HCT116 (cell line): ENCODE data around the gene POMT2. TPM values are rescaled to one million over a fixed set of nuclear protein-coding genes. Genes with fewer than 3 reads are reported as not detected.

Source experiments
- ATAC-seq: fragments of 200-7000 bp; cut with Tn5 transposase; 2 replicates; pipeline ENCODE4 v1.9.1; 2020; ENCODE audit warnings: mild to moderate bottlenecking, moderate library complexity
- BruUV-seq: library from RNA; stranded (reverse); fragments of 400-500 nt; replicated peaks from 2 replicates; lab custom pipeline; 2021; lab: Mats Ljungman, UMichigan
- CTCF ChIA-PET: fragments of 300-600 bp; sonication (Branson Sonifier 250); formaldehyde crosslinking; loops from one replicate; lab custom pipeline; 2021; ENCODE audit warnings: antibody characterized with exemption; lab: Charles Lee
- POLR2A ChIA-PET: fragments of 300-600, 350-600 bp; sonication (Branson Sonifier 250); formaldehyde crosslinking; loops from one replicate; lab custom pipeline; 2021; ENCODE audit warnings: antibody characterized with exemption; lab: Charles Lee
- RAD21 ChIA-PET, 2 experiments: fragments of 300-600 bp; sonication (Branson Sonifier 250); formaldehyde crosslinking; loops; one replicate each; lab custom pipeline; 2023; ENCODE audit warnings: low total read pairs in 2 of 2; ENCODE audit not compliant: uncharacterized antibody in 2 of 2, unreplicated experiment in 2 of 2, low non-redundant PET in 1 of 2; lab: Charles Lee
- DNase-seq: peaks from one replicate; pipeline ENCODE4 v3.0.0-alpha.2; 2010; ENCODE audit warnings: low read depth, low spot score
- H2AFZ ChIP-seq: fragments of 200-600 bp; shearing (Covaris generic), sonication (generic); 2 replicates; pipeline ENCODE4 v1.6.1; 2017; ENCODE audit warnings: low read depth, mixed run types, mixed read lengths, antibody characterized with exemption, low read length; ENCODE audit not compliant: poor library complexity, severe bottlenecking
- H3K27ac ChIP-seq: 2 replicates; pipeline ENCODE4 v1.5.1; 2012; ENCODE audit warnings: low read depth, low read length
- H3K27me3 ChIP-seq: fragments of 200-600 bp; sonication (generic); 2 replicates; pipeline ENCODE4 v1.6.1; 2016; ENCODE audit warnings: mixed run types, low read length, mixed read lengths; ENCODE audit not compliant: insufficient read depth
- H3K36me3 ChIP-seq, 2 experiments: fragments of 200-500 bp in 1 of 2; fragments of 200-600 bp in 1 of 2; sonication (Bioruptor generic) in 1 of 2; sonication (generic) in 1 of 2; 2 replicates each; pipeline versions ENCODE4 v1.5.1 to v1.6.1; 2014 to 2016; ENCODE audit warnings: low read length in 2 of 2, inconsistent platforms in 1 of 2, mixed read lengths in 1 of 2, mixed run types in 1 of 2; ENCODE audit not compliant: insufficient read depth in 2 of 2, control insufficient read depth in 1 of 2
- H3K4me1 ChIP-seq, 2 experiments: fragments of 200-600 bp in 1 of 2; sonication (generic) in 1 of 2; 2 replicates each; pipeline versions ENCODE4 v1.5.1 to v1.6.1; 2012 to 2017; ENCODE audit warnings: low read length in 2 of 2, inconsistent platforms in 1 of 2, mild to moderate bottlenecking in 1 of 2, mixed read lengths in 1 of 2, mixed run types in 1 of 2, moderate library complexity in 1 of 2; ENCODE audit not compliant: insufficient read depth in 2 of 2, control insufficient read depth in 1 of 2
- H3K4me2 ChIP-seq: fragments of 200-600 bp; sonication (generic); 2 replicates; pipeline ENCODE4 v1.6.1; 2017; ENCODE audit warnings: mixed run types, low read length, mixed read lengths
- H3K4me3 ChIP-seq, 2 experiments: fragments of 200-600 bp in 1 of 2; sonication (generic) in 1 of 2; replicated peaks in 1 of 2; 2 replicates each; pipeline ENCODE4 v1.5.1; 2011 to 2016; ENCODE audit warnings: low read length in 2 of 2, control low read depth in 1 of 2, low read depth in 1 of 2, mild to moderate bottlenecking in 1 of 2, mixed read lengths in 1 of 2, mixed run types in 1 of 2
- H3K79me2 ChIP-seq: fragments of 200-600 bp; sonication (generic); 2 replicates; pipeline ENCODE4 v1.6.1; 2017; ENCODE audit warnings: mild to moderate bottlenecking, mixed run types, low read length, moderate library complexity, mixed read lengths; ENCODE audit not compliant: insufficient read depth
- H3K9ac ChIP-seq: fragments of 200-600 bp; sonication (generic); 2 replicates; pipeline ENCODE4 v1.6.1; 2016; ENCODE audit warnings: low read length, mixed read lengths
- H3K9me2 ChIP-seq: fragments of 200-600 bp; sonication (generic), shearing (Covaris generic); 2 replicates; pipeline ENCODE4 v1.6.1; 2017; ENCODE audit warnings: mixed run types, mild to moderate bottlenecking, moderate library complexity; ENCODE audit not compliant: insufficient read depth
- H3K9me3 ChIP-seq, 2 experiments: fragments of 200-500 bp in 1 of 2; fragments of 200-600 bp in 1 of 2; sonication (Bioruptor generic) in 1 of 2; sonication (generic) in 1 of 2; 2 replicates each; pipeline ENCODE4 v1.6.1; 2014 to 2017; ENCODE audit warnings: low read length in 2 of 2, mixed read lengths in 2 of 2, inconsistent platforms in 1 of 2, low read depth in 1 of 2, mild to moderate bottlenecking in 1 of 2, mixed run types in 1 of 2, moderate library complexity in 1 of 2; ENCODE audit not compliant: control insufficient read depth in 1 of 2, insufficient read depth in 1 of 2
- H4K20me1 ChIP-seq: fragments of 200-600 bp; sonication (generic), shearing (Covaris generic); 2 replicates; pipeline ENCODE4 v1.6.1; 2017; ENCODE audit warnings: mixed run types, mild to moderate bottlenecking, moderate library complexity; ENCODE audit not compliant: insufficient read depth
- CEBPB ChIP-seq: IDR thresholded peaks from 2 replicates; pipeline ENCODE4 v1.6.1; 2012; ENCODE audit warnings: low read depth
- EGR1 ChIP-seq: IDR thresholded peaks from 2 replicates; pipeline ENCODE4 v1.6.1; 2012; ENCODE audit warnings: low read depth
- RAD21 ChIP-seq: IDR thresholded peaks from 2 replicates; pipeline ENCODE4 v1.6.1; 2012; ENCODE audit warnings: low read depth, mild to moderate bottlenecking
- SP1 ChIP-seq: IDR thresholded peaks from 2 replicates; pipeline ENCODE4 v1.6.1; 2012; ENCODE audit warnings: low read depth
- TCF7L2 ChIP-seq: IDR thresholded peaks from 2 replicates; pipeline ENCODE4 v1.7.0; 2011; ENCODE audit warnings: borderline replicate concordance, inconsistent platforms; ENCODE audit not compliant: insufficient read depth, insufficient read length; ENCODE audit errors: extremely low read depth
- intact Hi-C: fragments of 100-400 bp; cut with micrococcal nuclease; formaldehyde crosslinking; loops from 2 replicates; pipeline ENCODE4 v1.10.0; 2022
- total RNA-seq: library from RNA; stranded (reverse); gene quantifications from one replicate; pipeline ENCODE4 v1.2.1, GENCODE V29; 2021; ENCODE audit not compliant: unreplicated experiment
- TF ChIP-seq, protein P1 (sequence below): IDR thresholded peaks from 2 replicates; pipeline ENCODE4 v1.6.1; 2011; ENCODE audit warnings: mild to moderate bottlenecking, low read length, moderate library complexity; ENCODE audit not compliant: insufficient replicate concordance; ENCODE audit errors: extremely low read depth
- TF ChIP-seq, protein P2 (sequence below): IDR thresholded peaks from 2 replicates; pipeline ENCODE4 v1.6.1; 2012; ENCODE audit warnings: low read depth

POMT2 gene
- total RNA-seq, 1 experiment from 2014 or later = 30.2 TPM

DNA sequence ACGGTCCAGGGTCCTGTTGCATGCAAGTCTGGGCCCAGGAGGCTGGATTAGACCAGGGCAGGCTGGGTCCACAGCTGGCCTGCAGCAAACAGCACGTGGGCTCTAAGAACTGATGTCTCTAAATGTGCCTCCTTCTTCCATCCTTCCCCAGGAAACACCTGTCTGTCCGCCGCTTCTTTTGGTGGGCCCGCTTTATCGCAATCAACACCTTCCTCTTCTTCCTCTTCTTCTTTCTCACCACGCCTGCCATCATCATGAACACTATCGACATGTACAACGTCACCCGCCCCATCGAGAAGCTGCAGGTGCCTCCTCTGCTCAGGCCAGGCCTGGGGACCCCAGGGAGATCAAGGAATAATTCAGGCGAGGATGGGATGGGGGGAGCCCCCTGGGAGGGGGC is 77.9 kb downstream of the POMT2 start:
- ChIA-PET RAD21 (no interaction called here), CTCF (no interaction called here), POLR2A (no interaction called here)
- no peak for ATAC-seq
- no TSS peak for BruUV-seq
- Histone ChIP-seq H3K9me2 (no peaks in the 10 kb centered on the region), H3K79me2 (no peaks in the 10 kb centered on the region), H3K36me3 (no peaks in the 10 kb centered on the region), H4K20me1 (no peaks in the 10 kb centered on the region), H3K9ac (no peak overlapping the region), H3K27me3 (no peaks in the 10 kb centered on the region), H3K4me3 (no peak overlapping the region), H2AFZ (no peak overlapping the region), H3K4me1 (no peaks in the 10 kb centered on the region), H3K4me2 (no peak overlapping the region), H3K27ac (no peak overlapping the region), H3K9me3 (no peaks in the 10 kb centered on the region)
- intact Hi-C loops = no loop called here
- TF ChIP-seq SP1 (no peak), CEBPB (no peak)
- no peak for DNase-seq

DNA sequence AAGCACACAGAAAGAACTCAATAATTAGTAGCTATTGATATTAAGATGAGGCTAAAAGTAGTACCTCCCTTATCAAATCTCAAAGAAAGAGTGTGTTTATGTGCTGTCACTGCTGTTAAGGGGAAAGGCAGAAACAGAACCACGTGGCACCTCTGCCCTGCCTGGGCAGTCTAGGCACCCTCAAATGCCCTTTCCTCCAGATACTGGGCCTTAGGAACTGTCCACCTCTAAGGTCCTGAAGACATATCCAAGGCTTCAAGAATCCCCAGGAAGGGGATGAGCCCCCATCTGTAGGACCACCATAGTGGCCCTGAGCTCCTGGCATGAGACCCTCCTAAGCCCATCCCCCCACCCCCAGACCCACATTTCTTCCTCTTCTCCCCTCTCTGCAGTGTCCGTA is 78.7 kb downstream of the POMT2 start:
- ATAC-seq (no peak), DNase-seq (no peak)
- H3K9ac ChIP-seq = no peak overlapping the region
- no TSS peak for BruUV-seq
- TF ChIP-seq RAD21 (no peak), TCF7L2 (no peak), EGR1 (no peak), CEBPB (no peak)
- TF ChIP-seq, protein P1, sequence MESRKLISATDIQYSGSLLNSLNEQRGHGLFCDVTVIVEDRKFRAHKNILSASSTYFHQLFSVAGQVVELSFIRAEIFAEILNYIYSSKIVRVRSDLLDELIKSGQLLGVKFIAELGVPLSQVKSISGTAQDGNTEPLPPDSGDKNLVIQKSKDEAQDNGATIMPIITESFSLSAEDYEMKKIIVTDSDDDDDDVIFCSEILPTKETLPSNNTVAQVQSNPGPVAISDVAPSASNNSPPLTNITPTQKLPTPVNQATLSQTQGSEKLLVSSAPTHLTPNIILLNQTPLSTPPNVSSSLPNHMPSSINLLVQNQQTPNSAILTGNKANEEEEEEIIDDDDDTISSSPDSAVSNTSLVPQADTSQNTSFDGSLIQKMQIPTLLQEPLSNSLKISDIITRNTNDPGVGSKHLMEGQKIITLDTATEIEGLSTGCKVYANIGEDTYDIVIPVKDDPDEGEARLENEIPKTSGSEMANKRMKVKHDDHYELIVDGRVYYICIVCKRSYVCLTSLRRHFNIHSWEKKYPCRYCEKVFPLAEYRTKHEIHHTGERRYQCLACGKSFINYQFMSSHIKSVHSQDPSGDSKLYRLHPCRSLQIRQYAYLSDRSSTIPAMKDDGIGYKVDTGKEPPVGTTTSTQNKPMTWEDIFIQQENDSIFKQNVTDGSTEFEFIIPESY = no peak
- TF ChIP-seq, protein P2, sequence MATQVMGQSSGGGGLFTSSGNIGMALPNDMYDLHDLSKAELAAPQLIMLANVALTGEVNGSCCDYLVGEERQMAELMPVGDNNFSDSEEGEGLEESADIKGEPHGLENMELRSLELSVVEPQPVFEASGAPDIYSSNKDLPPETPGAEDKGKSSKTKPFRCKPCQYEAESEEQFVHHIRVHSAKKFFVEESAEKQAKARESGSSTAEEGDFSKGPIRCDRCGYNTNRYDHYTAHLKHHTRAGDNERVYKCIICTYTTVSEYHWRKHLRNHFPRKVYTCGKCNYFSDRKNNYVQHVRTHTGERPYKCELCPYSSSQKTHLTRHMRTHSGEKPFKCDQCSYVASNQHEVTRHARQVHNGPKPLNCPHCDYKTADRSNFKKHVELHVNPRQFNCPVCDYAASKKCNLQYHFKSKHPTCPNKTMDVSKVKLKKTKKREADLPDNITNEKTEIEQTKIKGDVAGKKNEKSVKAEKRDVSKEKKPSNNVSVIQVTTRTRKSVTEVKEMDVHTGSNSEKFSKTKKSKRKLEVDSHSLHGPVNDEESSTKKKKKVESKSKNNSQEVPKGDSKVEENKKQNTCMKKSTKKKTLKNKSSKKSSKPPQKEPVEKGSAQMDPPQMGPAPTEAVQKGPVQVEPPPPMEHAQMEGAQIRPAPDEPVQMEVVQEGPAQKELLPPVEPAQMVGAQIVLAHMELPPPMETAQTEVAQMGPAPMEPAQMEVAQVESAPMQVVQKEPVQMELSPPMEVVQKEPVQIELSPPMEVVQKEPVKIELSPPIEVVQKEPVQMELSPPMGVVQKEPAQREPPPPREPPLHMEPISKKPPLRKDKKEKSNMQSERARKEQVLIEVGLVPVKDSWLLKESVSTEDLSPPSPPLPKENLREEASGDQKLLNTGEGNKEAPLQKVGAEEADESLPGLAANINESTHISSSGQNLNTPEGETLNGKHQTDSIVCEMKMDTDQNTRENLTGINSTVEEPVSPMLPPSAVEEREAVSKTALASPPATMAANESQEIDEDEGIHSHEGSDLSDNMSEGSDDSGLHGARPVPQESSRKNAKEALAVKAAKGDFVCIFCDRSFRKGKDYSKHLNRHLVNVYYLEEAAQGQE = peak; percentile 56
- H3K9me3 ChIP-seq = no peaks in the 10 kb centered on the region
- no peaks in the 10 kb centered on the region for H3K27me3 ChIP-seq
- ChIA-PET POLR2A (no interaction called here), RAD21 (no interaction called here), CTCF (no interaction called here)
- H3K36me3 ChIP-seq = no peaks in the 10 kb centered on the region
- H3K4me2 ChIP-seq = no peak overlapping the region
- intact Hi-C loops = no loop called here
- no peaks in the 10 kb centered on the region for H3K79me2 ChIP-seq
- no peaks in the 10 kb centered on the region for H3K4me1 ChIP-seq
- no peak overlapping the region for H2AFZ ChIP-seq
- no peaks in the 10 kb centered on the region for H4K20me1 ChIP-seq
- H3K27ac ChIP-seq = no peak overlapping the region
- H3K9me2 ChIP-seq = no peaks in the 10 kb centered on the region
- H3K4me3 ChIP-seq = no peak overlapping the region
